Measurements from ENCODE around the gene AOPEP. TPM values are rescaled to one million over a fixed set of nuclear protein-coding genes. Genes with fewer than 3 reads are reported as not detected.

AOPEP gene
- total RNA-seq, 2 donors from 2014 or later = 11.7 to 27.3 TPM

DNA sequence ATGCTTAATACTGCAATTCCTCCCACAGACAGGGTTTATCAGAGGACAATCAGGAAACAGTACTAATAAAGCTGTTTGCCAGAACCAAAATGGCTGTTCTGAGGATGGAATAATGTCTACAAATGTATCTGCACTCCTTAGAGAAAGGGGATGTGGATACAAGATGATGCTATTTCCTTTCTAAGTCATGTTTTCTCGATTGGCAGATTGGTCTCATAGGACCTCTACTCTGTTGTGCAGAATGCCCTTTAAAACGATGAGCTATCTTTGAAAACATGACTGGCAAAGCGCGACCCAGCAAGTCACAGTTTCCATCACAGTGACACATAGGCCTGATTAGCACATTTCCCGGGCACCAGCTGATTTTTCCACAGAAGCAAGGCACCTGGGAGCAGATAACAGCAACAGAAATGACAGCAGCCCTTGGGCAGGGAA lies 54.0 kb downstream of the AOPEP start:
- no peak for ATAC-seq
- no peak for DNase-seq (ENCODE audit: low spot score)
- Mint-ChIP-seq H3K36me3 (no peaks in the 10 kb centered on the region), H3K4me1 (ENCODE audit: low read depth in 2 of 2) (no peaks in the 10 kb centered on the region), H3K27ac (no peak overlapping the region), H3K9me3 (no peaks in the 10 kb centered on the region), H3K4me3 (no peak overlapping the region), H3K27me3 (no peaks in the 10 kb centered on the region)

DNA sequence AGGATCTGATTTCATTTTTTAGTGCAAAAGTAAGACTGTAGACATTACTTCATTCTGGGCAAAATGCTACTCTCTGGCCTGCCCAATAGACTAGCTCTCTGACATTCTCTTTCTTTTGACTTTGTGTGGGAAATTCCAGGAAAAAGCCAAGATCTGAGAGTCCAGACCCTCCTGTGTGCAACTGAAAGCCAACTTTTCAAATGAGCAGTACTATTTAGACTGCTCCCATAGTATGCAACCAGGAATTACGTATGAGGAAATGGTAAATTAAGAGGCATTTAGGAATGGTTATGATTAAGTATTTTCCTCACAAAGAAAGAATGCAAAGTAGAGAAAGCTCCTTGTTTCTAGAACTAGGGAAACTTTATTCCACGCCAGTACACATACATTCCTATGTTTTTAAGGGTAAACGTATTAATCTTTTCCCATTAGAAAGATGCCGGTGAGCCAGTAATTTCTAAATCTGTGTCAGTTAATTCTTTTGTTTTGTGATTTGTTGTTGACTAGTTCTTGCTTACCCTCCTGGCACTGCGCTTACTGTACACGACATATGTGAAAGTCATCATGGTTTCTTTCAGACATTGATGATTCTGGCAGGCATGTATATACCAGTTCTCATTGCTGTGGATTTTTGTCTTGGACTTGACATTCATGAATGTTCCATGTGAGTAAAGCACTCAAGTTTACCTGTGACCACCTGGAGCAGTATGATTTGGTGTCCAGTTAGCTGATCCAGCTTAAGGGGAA lies 56.0 kb downstream of the AOPEP start:
- Mint-ChIP-seq H3K9me3 (no peaks in the 10 kb centered on the region), H3K27ac (no peak overlapping the region), H3K36me3 (no peaks in the 10 kb centered on the region)

DNA sequence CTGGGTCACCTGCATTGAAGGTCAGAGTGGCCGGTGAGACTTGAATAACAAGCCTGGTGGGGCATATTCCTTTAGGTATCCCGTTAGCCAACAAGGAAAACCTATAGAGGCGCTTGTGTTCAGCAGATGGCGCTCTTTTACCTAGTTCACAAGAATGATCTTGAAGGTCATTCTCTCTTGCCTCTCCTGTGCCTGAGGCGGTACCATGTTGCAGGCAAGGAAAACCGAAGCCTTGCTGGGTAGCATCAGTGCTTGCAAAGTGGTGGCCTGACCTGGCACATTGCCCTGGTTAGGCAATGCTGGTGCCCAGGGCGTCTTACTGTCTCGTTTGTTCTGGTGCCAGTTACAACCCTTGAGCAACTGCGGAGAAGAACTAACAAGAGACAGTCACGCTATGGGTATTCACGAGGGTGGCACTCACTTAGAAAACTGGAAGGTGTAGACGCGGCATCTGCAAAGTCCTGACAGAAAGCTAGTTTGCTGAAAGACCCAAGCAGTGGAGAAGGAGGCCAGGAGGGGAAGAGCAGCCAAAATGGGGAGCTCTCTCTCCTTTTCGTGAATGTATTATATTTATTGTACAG lies 56.7 kb downstream of the AOPEP start:
- Mint-ChIP-seq H3K27me3 (no peaks in the 10 kb centered on the region), H3K4me1 (ENCODE audit: low read depth in 2 of 2) (peaks cover 5 to 7% of the 10 kb centered on the region in 2 donors), H3K4me3 (no peak overlapping the region), H3K27ac (no peak overlapping the region), H3K9me3 (no peaks in the 10 kb centered on the region), H3K36me3 (no peaks in the 10 kb centered on the region)
- ATAC-seq (no peak), DNase-seq (ENCODE audit: low spot score) (peak; percentile 62)

More for the DNA sequence above, 56.0 kb downstream of the AOPEP start:
- Mint-ChIP-seq H3K4me3 (no peak overlapping the region), H3K27me3 (no peaks in the 10 kb centered on the region), H3K4me1 (ENCODE audit: low read depth in 2 of 2) (peaks cover 3 to 7% of the 10 kb centered on the region in 2 donors)
- ATAC-seq (no peak), DNase-seq (ENCODE audit: low spot score) (no peak)

DNA sequence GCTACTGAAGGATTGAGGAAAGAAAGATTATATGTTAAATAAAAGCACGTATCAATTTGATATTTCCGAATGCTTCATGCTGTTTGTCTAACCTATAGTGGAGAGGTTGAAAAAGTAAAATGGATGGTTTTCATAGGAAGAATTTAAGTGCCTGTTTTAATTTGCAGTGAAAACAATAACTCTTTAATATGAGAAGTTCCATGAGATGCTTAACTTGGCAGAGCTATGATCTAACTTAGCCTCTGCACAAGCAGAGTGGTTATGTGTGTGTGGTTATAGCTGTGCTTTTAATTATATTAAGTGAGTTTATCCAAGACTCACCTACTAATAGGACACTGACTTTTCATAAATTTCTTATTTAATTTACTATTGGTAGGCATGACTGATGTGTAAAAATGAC lies 57.4 kb downstream of the AOPEP start:
- no peak overlapping the region for H3K27ac Mint-ChIP-seq
- H3K4me1 Mint-ChIP-seq (ENCODE audit: low read depth in 2 of 2) = peaks cover 5 to 7% of the 10 kb centered on the region in 2 donors
- no peaks in the 10 kb centered on the region for H3K9me3 Mint-ChIP-seq
- DNase-seq (ENCODE audit: low spot score) = no peak
- ATAC-seq = no peak
- H3K27me3 Mint-ChIP-seq = no peaks in the 10 kb centered on the region
- no peak overlapping the region for H3K4me3 Mint-ChIP-seq
- H3K36me3 Mint-ChIP-seq = no peaks in the 10 kb centered on the region

DNA sequence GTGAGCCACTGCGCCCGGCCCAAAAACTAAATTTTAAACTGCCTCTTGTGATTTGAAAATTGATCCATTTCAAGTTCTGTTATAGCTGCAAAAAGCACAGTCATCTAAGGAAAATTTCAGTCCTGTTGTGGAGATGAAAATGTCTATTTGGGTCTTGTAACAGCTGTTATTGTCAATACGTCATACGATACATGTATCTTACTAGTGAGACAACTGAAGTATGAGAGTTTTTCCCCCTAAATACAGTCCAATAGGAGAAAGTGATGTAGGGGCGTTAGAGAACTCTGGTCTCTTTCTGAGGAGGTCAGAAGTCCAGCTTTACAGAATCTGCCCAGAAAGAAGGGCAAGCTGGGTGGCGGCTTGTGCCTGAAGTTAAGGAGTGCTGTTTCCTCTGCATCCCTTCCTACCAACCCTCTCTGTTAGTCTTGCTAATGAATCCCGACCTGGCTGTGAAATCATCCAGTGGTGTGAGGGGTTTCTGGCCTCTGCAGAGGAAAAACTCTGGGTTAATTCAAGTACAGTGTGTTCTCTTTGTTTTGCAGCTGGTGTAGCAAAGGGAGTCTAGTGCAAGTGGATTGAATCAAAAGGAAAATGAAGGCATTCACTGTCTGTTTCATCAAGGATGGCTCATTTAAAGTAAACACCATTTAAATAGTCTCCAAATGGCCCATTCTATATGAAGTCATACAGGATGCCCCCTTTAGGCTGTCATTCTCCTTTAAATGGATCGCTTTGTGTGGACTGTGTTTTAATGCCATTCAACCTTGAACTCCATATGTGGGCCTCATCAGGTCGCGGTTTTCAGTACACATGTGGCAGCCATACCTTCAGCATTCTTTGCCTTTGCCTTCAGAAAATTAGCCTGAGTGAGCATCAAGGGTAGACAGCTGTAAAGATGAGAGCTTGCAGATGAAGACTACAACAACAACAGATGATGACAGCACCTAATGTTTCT lies 59.0 kb downstream of the AOPEP start:
- Mint-ChIP-seq H3K4me3 (no peak overlapping the region), H3K9me3 (no peaks in the 10 kb centered on the region), H3K36me3 (no peaks in the 10 kb centered on the region), H3K27ac (no peak overlapping the region), H3K27me3 (no peaks in the 10 kb centered on the region), H3K4me1 (ENCODE audit: low read depth in 2 of 2) (peaks cover 5 to 7% of the 10 kb centered on the region in 2 donors)
- no peak for DNase-seq (ENCODE audit: low spot score)
- ATAC-seq = no peak

DNA sequence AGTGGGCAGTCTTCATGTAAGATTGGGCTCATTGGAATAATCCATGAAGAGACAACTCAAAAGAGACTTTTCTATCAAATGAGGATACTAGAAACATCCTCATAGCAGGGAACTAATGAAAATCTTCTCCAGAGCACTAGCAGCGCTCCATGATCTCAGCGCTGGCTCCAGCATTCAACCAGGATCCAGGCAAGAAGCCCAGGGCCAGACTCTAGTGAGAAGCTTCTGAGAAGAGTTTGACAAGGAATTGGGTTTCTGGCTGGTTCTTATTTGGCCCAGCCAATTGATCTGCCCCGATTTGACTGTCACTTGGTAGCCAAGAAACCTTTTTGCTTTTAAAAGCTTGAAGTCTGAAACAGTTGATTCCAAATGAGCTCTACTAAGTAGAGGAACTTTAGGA lies 60.1 kb downstream of the AOPEP start:
- peak overlapping the region in 1 of 2 donors; percentile 44 for H3K27ac Mint-ChIP-seq
- no peaks in the 10 kb centered on the region for H3K27me3 Mint-ChIP-seq
- ATAC-seq = no peak
- no peaks in the 10 kb centered on the region for H3K36me3 Mint-ChIP-seq
- no peak for DNase-seq (ENCODE audit: low spot score)
- no peak overlapping the region for H3K4me3 Mint-ChIP-seq
- H3K4me1 Mint-ChIP-seq (ENCODE audit: low read depth in 2 of 2) = peaks cover 5 to 7% of the 10 kb centered on the region in 2 donors
- no peaks in the 10 kb centered on the region for H3K9me3 Mint-ChIP-seq

DNA sequence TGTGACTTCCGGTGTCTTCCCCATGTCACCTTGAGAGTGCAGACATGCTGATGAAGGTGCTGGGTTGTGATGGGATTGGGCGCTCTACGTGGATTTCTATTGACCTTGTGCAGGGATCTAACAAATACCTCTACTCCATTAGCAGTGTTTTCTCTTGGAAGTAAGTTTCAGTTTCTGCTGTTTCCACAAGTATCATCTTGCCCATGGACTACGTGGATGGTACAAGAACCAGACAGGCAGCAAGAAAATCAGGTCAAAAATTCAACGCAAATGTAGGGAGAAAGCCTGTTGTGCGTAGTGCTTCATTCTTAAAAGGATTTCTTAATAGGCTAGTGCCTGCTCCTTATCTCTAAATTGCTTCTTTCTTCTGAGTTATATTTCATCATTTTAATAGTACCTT lies 60.8 kb downstream of the AOPEP start:
- H3K27me3 Mint-ChIP-seq = no peaks in the 10 kb centered on the region
- H3K36me3 Mint-ChIP-seq = no peaks in the 10 kb centered on the region
- no peak overlapping the region for H3K4me3 Mint-ChIP-seq
- H3K9me3 Mint-ChIP-seq = no peaks in the 10 kb centered on the region
- H3K27ac Mint-ChIP-seq = peak overlapping the region in 1 of 2 donors; percentile 44
- H3K4me1 Mint-ChIP-seq (ENCODE audit: low read depth in 2 of 2) = peaks cover 5 to 7% of the 10 kb centered on the region in 2 donors
- no peak for DNase-seq (ENCODE audit: low spot score)
- ATAC-seq = no peak

DNA sequence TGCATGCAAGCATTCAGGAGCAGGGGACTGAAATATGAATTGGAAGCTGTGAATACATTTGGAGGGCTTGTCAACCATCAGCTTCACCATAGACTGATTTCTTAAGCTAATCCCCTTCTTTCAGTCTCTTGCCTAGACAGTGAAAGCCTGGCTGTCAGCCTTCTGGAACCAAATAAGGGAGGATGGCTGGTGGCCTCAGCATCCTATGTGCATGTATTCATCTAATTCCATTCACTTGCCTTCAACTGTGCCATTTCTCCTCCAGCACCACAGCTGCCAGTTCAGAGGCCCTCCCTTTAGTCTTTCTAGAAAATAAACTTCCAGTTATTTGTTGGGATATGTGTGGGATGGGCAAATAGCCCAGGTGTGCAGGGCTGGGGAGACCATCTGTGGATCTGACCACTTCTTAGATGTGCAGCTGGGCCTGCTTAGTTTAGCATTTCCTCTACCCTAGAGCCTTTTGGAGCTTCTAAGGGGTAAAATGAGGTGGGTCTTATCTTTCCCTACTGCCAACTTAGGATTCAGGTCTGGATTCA lies 62.1 kb downstream of the AOPEP start:
- DNase-seq (ENCODE audit: low spot score) = no peak
- no peak for ATAC-seq
- no peak overlapping the region for H3K27ac Mint-ChIP-seq
- peaks cover 8% of the 10 kb centered on the region for H3K36me3 Mint-ChIP-seq
- H3K27me3 Mint-ChIP-seq = no peaks in the 10 kb centered on the region
- H3K4me3 Mint-ChIP-seq = no peak overlapping the region
- peaks cover 7 to 10% of the 10 kb centered on the region in 2 donors for H3K4me1 Mint-ChIP-seq (ENCODE audit: low read depth in 2 of 2)
- H3K9me3 Mint-ChIP-seq = no peaks in the 10 kb centered on the region

DNA sequence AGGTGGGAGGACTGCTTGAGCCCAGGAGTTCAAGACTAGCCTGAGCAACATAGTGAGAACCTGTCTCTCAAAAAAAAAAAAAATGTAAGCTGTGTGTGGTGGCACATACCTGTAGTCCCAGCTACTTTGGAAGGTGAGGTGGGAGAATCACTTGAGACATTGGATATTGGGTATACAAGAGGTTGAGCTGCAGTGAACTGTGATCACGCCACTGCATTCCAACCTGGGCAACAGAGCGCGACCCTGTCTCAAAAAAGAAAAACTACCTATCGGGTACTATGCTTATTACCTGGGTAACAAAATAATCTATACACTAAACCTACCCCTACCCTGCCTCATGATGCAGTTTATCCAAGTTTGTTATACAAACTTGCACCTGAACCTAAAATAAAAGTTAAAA lies 64.9 kb downstream of the AOPEP start:
- DNase-seq (ENCODE audit: low spot score) (no peak), ATAC-seq (no peak)
- Mint-ChIP-seq H3K4me3 (no peak overlapping the region), H3K27ac (no peak overlapping the region), H3K27me3 (no peaks in the 10 kb centered on the region), H3K9me3 (no peaks in the 10 kb centered on the region), H3K36me3 (peaks cover 8% of the 10 kb centered on the region), H3K4me1 (ENCODE audit: low read depth in 2 of 2) (peaks cover 7 to 10% of the 10 kb centered on the region in 2 donors)

DNA sequence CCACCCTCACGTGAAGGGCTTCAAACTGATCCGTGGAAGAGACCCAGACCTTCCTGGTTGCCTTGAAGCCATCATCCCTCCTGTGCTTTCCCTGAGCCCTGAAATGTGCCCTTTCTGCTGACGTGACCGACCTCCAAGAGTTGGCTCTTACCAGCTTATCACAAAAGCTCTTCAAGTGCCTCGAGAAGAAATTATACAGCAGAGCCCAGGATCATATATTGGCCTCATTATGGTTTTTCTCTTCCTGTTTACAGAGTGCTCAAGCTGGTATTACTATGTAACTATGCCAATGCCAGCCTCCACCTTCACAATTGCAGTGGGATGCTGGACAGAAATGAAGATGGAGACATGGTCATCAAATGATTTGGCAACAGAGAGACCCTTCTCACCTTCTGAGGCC lies 66.0 kb downstream of the AOPEP start:
- no peaks in the 10 kb centered on the region for H3K27me3 Mint-ChIP-seq
- no peak overlapping the region for H3K27ac Mint-ChIP-seq
- no peaks in the 10 kb centered on the region for H3K9me3 Mint-ChIP-seq

DNA sequence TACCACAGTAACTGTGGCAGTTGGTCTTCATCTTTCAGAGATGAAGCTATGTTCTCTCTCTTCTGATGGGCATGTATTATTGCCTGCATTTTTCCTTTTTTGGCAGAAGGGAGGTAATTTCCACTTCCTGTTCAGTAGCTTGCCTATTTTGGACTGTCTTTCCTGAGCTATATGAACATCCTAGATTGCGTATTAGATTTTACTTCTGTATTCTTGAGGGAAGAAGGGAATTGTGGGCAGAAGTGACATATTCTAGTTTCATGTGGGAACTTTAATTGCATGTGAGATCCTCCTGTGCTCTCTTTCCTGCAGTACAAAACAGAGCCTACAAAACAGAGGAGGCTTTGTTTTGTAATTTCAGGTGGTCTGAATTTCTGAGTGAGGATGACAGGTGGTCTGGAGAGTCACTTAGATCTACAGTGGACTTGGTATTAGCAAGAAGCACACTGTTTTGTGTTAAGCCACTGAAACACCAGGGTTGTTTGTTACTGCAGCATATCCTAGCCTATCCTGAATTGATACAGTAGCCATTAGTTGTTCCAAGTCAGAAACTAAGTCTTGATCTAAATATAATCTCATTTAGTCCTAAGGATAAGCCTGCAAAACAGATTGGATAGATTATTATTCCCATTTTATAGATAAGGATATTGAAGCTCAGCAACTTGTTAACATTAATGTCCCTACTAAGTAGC lies 68.1 kb downstream of the AOPEP start:
- no peak overlapping the region for H3K4me3 Mint-ChIP-seq
- H3K36me3 Mint-ChIP-seq = peaks cover 8% of the 10 kb centered on the region
- ATAC-seq (no peak), DNase-seq (ENCODE audit: low spot score) (no peak)
- no peaks in the 10 kb centered on the region for H3K27me3 Mint-ChIP-seq
- H3K27ac Mint-ChIP-seq = no peak overlapping the region
- peaks cover 0 to 5% of the 10 kb centered on the region in 2 donors for H3K4me1 Mint-ChIP-seq (ENCODE audit: low read depth in 2 of 2)
- no peaks in the 10 kb centered on the region for H3K9me3 Mint-ChIP-seq

More for the DNA sequence above, 66.0 kb downstream of the AOPEP start:
- peaks cover 8% of the 10 kb centered on the region for H3K36me3 Mint-ChIP-seq
- no peak overlapping the region for H3K4me3 Mint-ChIP-seq
- peaks cover 0 to 7% of the 10 kb centered on the region in 2 donors for H3K4me1 Mint-ChIP-seq (ENCODE audit: low read depth in 2 of 2)
- ATAC-seq (no peak), DNase-seq (ENCODE audit: low spot score) (no peak)

DNA sequence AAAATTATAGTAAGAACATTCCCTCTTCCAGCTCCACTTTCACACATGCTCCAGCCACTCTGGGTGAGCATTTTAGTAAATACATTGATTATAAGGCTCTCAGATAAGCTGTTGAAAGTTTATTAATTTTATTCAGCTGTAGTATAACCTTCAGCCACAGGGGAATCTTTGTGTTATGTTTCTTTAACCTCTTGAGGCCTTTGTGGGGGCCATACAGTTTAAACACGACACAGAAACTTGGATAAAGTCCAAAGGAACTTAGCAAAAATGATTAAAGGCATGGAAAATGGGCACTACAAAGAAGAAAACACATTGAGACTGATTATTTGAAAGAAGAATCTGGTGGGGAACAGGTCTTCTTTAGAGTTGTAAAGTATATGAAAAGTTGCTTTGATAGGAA lies 70.2 kb downstream of the AOPEP start:
- H3K9me3 Mint-ChIP-seq = no peaks in the 10 kb centered on the region
- H3K4me3 Mint-ChIP-seq = no peak overlapping the region
- DNase-seq (ENCODE audit: low spot score) (no peak), ATAC-seq (no peak)
- peaks cover 8% of the 10 kb centered on the region for H3K36me3 Mint-ChIP-seq
- peaks cover 0 to 5% of the 10 kb centered on the region in 2 donors for H3K4me1 Mint-ChIP-seq (ENCODE audit: low read depth in 2 of 2)
- H3K27ac Mint-ChIP-seq = no peak overlapping the region
- no peaks in the 10 kb centered on the region for H3K27me3 Mint-ChIP-seq

DNA sequence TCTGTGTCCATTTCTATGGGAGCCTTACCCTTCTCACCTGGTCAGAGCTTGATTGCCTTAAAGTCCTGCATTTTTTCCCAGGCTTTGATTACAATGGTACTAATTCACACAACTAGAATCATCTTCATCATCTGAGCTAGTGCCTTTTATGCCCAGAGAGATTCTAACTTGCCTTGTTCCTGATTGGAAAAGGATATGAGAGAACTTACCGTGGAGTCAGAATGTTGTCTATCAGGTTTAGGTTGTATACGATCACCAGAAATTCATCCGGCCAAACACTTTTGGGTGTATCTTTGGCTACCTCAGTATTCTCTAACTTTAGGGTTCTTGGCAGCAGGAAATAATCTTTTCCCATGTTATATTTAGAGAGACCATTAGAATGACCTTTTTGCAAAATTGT lies 71.7 kb downstream of the AOPEP start:
- ATAC-seq (no peak), DNase-seq (ENCODE audit: low spot score) (no peak)
- no peaks in the 10 kb centered on the region for H3K36me3 Mint-ChIP-seq
- no peak overlapping the region for H3K4me3 Mint-ChIP-seq
- H3K27ac Mint-ChIP-seq = no peak overlapping the region
- no peaks in the 10 kb centered on the region for H3K27me3 Mint-ChIP-seq
- peaks cover 4 to 13% of the 10 kb centered on the region in 2 donors for H3K4me1 Mint-ChIP-seq (ENCODE audit: low read depth in 2 of 2)
- H3K9me3 Mint-ChIP-seq = no peaks in the 10 kb centered on the region

Data from natural killer cell treated with Interleukin-12 subunit alpha and Interleukin-12 subunit beta and Interleukin-15 and Interleukin-18, amount 100 ng/mL, for 72 hours (primary cell).